ENCODE data around the gene A1CF. TPM values are rescaled to one million over a fixed set of nuclear protein-coding genes. Genes with fewer than 3 reads are reported as not detected.
"Not testable (repeated sequence)": the region's sequence is repeated elsewhere in the genome, so short reads cannot be mapped to it uniquely, and the experiment has no call there.

Gene A1CF
- polyA plus RNA-seq, 3 donors, result not detected

GRCh38 chr10:50883629-50884028 is 1.8 kb downstream of the A1CF start:
- Mint-ChIP-seq H3K27ac (no peak overlapping the region), H3K27me3 (ENCODE audit: low read depth in 3 of 3) (peaks cover 4 to 6% (median 5%) of the 10 kb centered on the region in 3 donors), H3K36me3 (no peaks in the 10 kb centered on the region), H3K9me3 (peaks cover 0 to 3% (median 0%) of the 10 kb centered on the region in 7 donors), H3K4me3 (no peak overlapping the region), H3K4me1 (no peaks in the 10 kb centered on the region)
- H3K4me2 ChIP-seq (replicated peaks; ENCODE audit: extremely low read depth, low read length, poor library complexity, severe bottlenecking), result no peak overlapping the region
- no peaks in the 10 kb centered on the region for H3K79me2 ChIP-seq (ENCODE audit: insufficient read depth, low read length)
- WGBS (ENCODE audit: insufficient coverage), result 74% methylated on average over 3 of the region's 5 CpGs
- H4K20me1 ChIP-seq (ENCODE audit: insufficient read depth, low read length), result no peaks in the 10 kb centered on the region
- no peak overlapping the region for H3K27ac ChIP-seq (ENCODE audit: low read depth in 1 of 2, low read length in 2 of 2)
- no peaks in the 10 kb centered on the region for H3K27me3 ChIP-seq (ENCODE audit: control insufficient read depth in 2 of 2, insufficient read depth in 2 of 2, low read length in 2 of 2)
- H3K4me3 ChIP-seq (replicated peaks in 1 of 3; ENCODE audit: low read depth in 2 of 3, low read length in 3 of 3), result no peak overlapping the region
- H3K4me1 ChIP-seq (ENCODE audit: control insufficient read depth in 1 of 2, insufficient read depth in 2 of 2, low read length in 2 of 2), result no peaks in the 10 kb centered on the region
- no peak overlapping the region for H2AFZ ChIP-seq (ENCODE audit: insufficient read depth, low read depth, low read length, poor library complexity, severe bottlenecking)
- TF ChIP-seq, protein P1, sequence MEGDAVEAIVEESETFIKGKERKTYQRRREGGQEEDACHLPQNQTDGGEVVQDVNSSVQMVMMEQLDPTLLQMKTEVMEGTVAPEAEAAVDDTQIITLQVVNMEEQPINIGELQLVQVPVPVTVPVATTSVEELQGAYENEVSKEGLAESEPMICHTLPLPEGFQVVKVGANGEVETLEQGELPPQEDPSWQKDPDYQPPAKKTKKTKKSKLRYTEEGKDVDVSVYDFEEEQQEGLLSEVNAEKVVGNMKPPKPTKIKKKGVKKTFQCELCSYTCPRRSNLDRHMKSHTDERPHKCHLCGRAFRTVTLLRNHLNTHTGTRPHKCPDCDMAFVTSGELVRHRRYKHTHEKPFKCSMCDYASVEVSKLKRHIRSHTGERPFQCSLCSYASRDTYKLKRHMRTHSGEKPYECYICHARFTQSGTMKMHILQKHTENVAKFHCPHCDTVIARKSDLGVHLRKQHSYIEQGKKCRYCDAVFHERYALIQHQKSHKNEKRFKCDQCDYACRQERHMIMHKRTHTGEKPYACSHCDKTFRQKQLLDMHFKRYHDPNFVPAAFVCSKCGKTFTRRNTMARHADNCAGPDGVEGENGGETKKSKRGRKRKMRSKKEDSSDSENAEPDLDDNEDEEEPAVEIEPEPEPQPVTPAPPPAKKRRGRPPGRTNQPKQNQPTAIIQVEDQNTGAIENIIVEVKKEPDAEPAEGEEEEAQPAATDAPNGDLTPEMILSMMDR (IDR thresholded peaks at IDR 0.05), result no peak
- no peak for DNase-seq
- no peaks in the 10 kb centered on the region for H3K36me3 ChIP-seq (replicated peaks in 1 of 2; ENCODE audit: control insufficient read depth in 1 of 2, insufficient read depth in 2 of 2, low read length in 2 of 2)
- intact Hi-C loops (cut with micrococcal nuclease), result no loop called here
- no peaks in the 10 kb centered on the region for H3K9me3 ChIP-seq (replicated peaks in 1 of 2; ENCODE audit: control insufficient read depth in 1 of 2, insufficient read depth in 1 of 2, low read length in 2 of 2)
- no peak overlapping the region for H3K9ac ChIP-seq (ENCODE audit: insufficient read depth, low read length, poor library complexity, severe bottlenecking)

GRCh38 chr10:50882540-50882983 is 2.9 kb downstream of the A1CF start:
- H3K79me2 ChIP-seq (ENCODE audit: insufficient read depth, low read length), result no peaks in the 10 kb centered on the region
- H3K9ac ChIP-seq (ENCODE audit: insufficient read depth, low read length, poor library complexity, severe bottlenecking), result no peak overlapping the region
- H3K4me2 ChIP-seq (replicated peaks; ENCODE audit: extremely low read depth, low read length, poor library complexity, severe bottlenecking), result no peak overlapping the region
- DNase-seq, result no peak
- H3K4me1 ChIP-seq (ENCODE audit: control insufficient read depth in 1 of 2, insufficient read depth in 2 of 2, low read length in 2 of 2), result no peaks in the 10 kb centered on the region
- no peak overlapping the region for H3K4me3 ChIP-seq (replicated peaks in 1 of 3; ENCODE audit: low read depth in 2 of 3, low read length in 3 of 3)
- no peak overlapping the region for H2AFZ ChIP-seq (ENCODE audit: insufficient read depth, low read depth, low read length, poor library complexity, severe bottlenecking)
- intact Hi-C loops (cut with micrococcal nuclease), result no loop called here
- Mint-ChIP-seq H3K36me3 (no peaks in the 10 kb centered on the region), H3K9me3 (peaks cover 0 to 3% (median 0%) of the 10 kb centered on the region in 7 donors), H3K27ac (no peak overlapping the region), H3K4me1 (no peaks in the 10 kb centered on the region), H3K4me3 (no peak overlapping the region), H3K27me3 (ENCODE audit: low read depth in 3 of 3) (peaks cover 1 to 6% (median 5%) of the 10 kb centered on the region in 3 donors)
- WGBS (ENCODE audit: insufficient coverage), result no CpG with 5 or more reads among the region's 2 CpGs
- H3K27me3 ChIP-seq (ENCODE audit: control insufficient read depth in 2 of 2, insufficient read depth in 2 of 2, low read length in 2 of 2), result no peaks in the 10 kb centered on the region
- TF ChIP-seq, protein P1 (IDR thresholded peaks at IDR 0.05), result no peak
- H4K20me1 ChIP-seq (ENCODE audit: insufficient read depth, low read length), result no peaks in the 10 kb centered on the region
- no peaks in the 10 kb centered on the region for H3K36me3 ChIP-seq (replicated peaks in 1 of 2; ENCODE audit: control insufficient read depth in 1 of 2, insufficient read depth in 2 of 2, low read length in 2 of 2)
- no peak overlapping the region for H3K27ac ChIP-seq (ENCODE audit: low read depth in 1 of 2, low read length in 2 of 2)
- H3K9me3 ChIP-seq (replicated peaks in 1 of 2; ENCODE audit: control insufficient read depth in 1 of 2, insufficient read depth in 1 of 2, low read length in 2 of 2), result no peaks in the 10 kb centered on the region

- H4K20me1 ChIP-seq (ENCODE audit: insufficient read depth, low read length); H2AFZ ChIP-seq (ENCODE audit: insufficient read depth, low read depth, low read length, poor library complexity, severe bottlenecking); H3K36me3 Mint-ChIP-seq; H3K27me3 ChIP-seq (ENCODE audit: control insufficient read depth in 2 of 2, insufficient read depth in 2 of 2, low read length in 2 of 2); H3K79me2 ChIP-seq (ENCODE audit: insufficient read depth, low read length); H3K9ac ChIP-seq (ENCODE audit: insufficient read depth, low read length, poor library complexity, severe bottlenecking); H3K27ac Mint-ChIP-seq; H3K4me1 Mint-ChIP-seq; H3K9me3 ChIP-seq (replicated peaks in 1 of 2; ENCODE audit: control insufficient read depth in 1 of 2, insufficient read depth in 1 of 2, low read length in 2 of 2); H3K36me3 ChIP-seq (replicated peaks in 1 of 2; ENCODE audit: control insufficient read depth in 1 of 2, insufficient read depth in 2 of 2, low read length in 2 of 2); H3K27ac ChIP-seq (ENCODE audit: low read depth in 1 of 2, low read length in 2 of 2); H3K4me3 Mint-ChIP-seq; H3K4me2 ChIP-seq (replicated peaks; ENCODE audit: extremely low read depth, low read length, poor library complexity, severe bottlenecking); H3K4me3 ChIP-seq (replicated peaks in 1 of 3; ENCODE audit: low read depth in 2 of 3, low read length in 3 of 3); H3K27me3 Mint-ChIP-seq (ENCODE audit: low read depth in 3 of 3); H3K4me1 ChIP-seq (ENCODE audit: control insufficient read depth in 1 of 2, insufficient read depth in 2 of 2, low read length in 2 of 2); H3K9me3 Mint-ChIP-seq; intact Hi-C loops (cut with micrococcal nuclease); DNase-seq: not testable (repeated sequence)
- WGBS (ENCODE audit: insufficient coverage), result 83% methylated on average over 2 of the region's 10 CpGs
Measured at GRCh38 chr10:50881046-50881445, 4.4 kb downstream of the A1CF start.

Measured in CD14-positive monocyte (primary cell).